GM19240 (cell line): ENCODE data around the gene LIX1.
"Not testable (repeated sequence)": the region's sequence is repeated elsewhere in the genome, so short reads cannot be mapped to it uniquely, and the experiment has no call there.

ENCODE experiments used
- DNase-seq: peaks from one replicate; pipeline ENCODE4 v3.0.0; 2011; ENCODE audit warnings: low spot score; ENCODE audit not compliant: insufficient read length

The LIX1 gene

DNA sequence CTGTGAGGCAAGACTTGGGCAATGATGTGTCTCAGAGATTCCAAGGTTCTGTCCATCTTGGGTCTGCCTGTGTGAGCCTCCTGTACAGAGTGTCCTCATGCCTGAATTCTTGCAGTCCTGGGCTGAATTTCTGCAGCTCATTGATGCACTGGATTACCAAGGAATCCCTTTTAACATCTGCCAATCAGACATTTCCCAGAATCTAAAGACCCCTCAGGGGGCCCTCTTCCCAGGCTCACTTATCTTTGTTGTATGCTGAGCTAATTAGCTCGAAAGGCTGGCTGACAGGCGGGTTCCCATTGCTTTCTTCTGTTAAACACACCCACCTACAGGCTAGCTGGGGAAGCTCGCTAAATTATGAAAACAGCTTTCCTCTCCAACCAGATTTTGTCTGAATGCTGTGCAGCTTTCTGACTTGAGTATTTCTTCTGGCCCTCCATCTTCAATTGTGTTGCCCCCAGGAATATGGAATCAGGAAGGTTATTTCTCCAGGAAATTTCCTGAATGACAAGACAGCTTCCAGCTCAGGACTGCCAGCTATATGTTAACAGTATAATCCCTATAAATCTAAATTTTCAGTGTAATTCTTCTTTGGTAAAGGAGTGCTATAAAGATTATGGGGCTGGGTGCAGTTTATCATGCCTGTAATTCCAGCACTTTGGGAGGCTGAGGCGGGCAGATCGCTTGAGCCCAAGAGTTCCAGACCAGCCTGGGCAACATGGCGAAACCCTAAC, at the start of gene LIX1:
Gene LIX1, minus strand, starts transcription at position 91 of the 734 bp plus-strand sequence. Its CDS starts 35 bp downstream, at position 56.
- no peak for DNase-seq

DNA sequence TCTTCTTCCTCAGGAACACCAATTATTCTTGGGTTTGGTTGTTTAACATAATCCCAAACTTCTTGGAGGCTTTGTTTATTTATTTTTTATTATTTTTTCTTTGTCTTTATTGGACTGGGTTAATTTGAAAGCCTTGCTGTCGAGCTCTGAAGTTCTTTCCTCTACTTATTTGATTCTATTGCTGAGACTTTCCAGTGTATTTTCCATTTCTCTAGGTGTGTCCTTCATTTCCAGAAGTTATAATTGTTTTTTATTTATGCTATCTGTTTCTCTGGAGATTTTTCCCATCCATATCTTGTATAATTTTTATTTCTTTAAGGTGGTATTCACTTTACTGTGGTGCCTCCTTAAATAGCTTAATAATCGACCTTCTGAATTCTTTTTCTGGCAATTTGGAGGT, 49.5 kb upstream of the LIX1 start:
- no peak for DNase-seq

DNA sequence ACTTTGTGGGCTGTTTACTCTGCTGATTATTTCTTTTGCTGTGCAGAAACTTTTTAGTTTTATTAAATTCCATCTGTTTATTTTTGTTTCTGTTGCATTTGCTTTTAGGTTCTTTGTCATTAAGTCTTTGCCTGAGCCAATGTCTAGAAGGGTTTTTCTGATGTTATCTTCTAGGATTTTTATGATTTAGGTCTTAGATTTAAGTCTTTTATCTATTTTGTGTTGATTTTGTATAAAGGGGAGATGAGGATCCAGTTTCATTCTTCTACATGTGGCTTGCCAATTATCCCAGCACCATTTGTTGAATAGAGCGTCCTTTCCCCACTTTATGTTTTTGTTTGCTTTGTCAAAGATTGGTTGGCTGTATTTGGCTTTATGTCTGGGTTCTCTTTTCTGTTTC, 47.1 kb upstream of the LIX1 start:
- not testable (repeated sequence) for DNase-seq

DNA sequence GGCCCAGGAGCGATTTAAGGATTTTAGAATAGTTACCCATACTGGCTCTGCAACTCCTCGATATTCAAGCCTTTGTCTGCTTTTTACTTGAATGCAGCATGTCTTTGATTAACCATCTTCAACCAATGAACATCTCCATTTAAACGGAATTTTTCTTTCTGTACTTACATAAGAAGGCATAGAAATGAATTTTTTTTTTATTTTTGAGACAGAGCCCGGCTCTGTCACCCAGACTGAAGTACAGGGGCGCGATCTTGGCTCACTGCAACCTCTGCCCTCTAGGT, 41.5 kb upstream of the LIX1 start:
- DNase-seq, result no peak

DNA sequence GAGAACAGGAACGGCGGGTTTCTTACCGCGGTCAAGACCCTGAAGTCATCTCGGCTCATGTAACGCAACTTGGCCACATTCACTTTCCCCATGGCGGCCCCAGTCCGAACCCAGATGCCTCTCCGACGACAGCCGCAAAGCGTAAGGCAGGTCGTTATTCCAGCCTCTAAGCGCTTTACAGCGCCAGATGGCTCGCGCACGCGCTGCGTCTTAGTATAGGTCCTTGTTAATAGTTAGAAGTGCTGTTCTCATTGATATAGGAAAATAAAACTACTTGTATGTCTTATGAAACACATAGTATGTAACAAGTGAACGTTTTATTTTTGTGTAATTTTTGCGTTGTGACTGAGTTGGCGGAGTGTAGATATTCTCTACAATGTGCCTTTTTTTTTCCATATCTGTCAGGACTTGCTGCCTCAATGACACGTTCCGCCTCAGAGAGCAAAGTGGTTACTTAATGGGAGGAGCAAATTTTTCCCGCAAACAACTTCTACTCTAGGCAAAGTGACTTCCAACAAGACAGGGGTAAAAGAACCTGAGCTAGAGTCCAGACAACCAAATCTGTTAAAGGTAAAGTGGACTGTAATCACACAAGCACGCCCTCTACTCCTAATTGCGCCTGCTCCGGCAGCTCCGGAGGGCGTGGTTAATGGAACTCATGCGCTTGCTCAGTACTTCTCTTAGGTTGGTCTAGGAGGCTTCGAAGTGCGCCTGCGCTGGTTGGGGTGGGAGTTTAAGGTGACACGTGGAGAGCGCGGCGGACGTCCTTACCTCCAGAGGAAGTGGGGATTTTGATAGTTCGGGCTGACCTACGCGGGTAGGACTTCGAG, 40.9 kb upstream of the LIX1 start, which contains the start of gene RIOK2:
Gene RIOK2, minus strand, starts transcription at position 148 of the 830 bp plus-strand sequence. Its CDS starts 56 bp downstream, at position 92.
- peak; percentile 71 for DNase-seq

DNA sequence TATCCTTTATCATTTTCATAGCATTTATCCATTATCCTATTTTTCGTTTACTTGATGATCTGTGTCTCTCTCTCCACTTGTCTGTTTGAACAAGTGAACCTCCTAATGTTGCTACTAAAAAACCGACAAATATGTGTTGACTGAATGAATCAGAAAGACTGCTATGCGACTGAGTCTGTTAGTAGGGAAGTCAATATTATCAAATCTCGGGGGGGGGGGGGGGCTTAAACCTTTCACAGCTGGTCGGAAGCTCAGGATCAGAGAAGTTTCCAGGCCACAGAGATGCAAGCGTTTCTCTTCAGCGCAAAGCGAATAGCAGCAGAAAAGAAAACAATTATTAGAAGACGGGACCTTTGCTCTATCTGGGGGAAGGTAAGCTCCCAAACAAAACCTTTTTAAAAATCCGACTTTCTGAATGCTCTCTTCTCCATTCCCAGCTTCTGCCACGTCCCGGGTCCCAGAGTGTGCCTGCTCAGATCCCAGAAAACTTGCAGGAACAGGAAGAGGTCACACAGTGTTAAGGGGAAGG, 40.2 kb upstream of the LIX1 start:
- DNase-seq, result no peak

DNA sequence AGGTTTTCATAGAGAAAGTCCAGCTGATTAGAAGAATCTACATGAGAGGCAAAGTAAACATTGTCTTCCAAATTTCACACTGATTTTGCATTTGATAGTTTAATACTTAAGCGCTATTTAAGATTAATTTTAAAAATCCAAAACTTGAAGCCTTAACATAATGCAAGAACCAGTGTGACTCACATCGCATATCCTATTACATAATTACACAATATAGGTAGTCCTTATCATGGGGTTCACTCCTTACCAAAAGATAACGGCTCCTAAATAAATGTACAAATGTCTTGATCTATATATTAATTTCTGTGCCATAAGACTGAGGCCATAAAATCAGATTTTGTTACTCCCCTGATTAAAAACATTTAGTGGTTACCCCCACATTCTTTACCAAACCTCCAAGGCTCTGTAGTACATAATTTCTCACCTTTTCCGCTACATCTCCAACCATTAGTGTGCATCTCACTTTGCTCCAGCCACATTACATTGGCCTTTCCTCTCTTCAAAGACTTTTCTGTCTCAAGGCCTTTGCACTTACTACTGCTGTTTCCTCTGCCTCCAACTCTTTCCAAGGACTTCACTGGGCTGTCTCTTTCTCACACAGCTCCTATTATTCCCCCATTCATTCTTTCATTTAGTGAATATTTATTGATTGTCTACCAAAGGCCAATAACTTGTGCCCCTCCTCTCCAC, 39.6 kb upstream of the LIX1 start:
- no peak for DNase-seq

DNA sequence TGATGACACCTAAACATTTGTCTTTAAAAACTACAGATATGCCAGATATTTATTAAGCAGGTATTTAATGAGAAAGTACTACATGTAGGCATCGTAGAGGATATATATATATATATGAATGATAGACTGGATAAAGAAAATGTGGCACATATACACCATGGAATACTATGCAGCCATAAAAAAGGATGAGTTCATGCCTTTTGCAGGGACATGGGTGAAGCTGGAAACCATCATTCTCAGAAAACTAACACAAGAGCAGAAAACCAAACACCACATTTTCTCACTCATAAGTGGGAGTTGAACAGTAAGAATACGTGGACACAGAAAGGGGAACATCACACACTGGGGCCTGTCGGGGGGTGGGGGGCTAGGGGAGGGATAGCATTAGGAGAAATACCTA, 37.0 kb upstream of the LIX1 start:
- not testable (repeated sequence) for DNase-seq

DNA sequence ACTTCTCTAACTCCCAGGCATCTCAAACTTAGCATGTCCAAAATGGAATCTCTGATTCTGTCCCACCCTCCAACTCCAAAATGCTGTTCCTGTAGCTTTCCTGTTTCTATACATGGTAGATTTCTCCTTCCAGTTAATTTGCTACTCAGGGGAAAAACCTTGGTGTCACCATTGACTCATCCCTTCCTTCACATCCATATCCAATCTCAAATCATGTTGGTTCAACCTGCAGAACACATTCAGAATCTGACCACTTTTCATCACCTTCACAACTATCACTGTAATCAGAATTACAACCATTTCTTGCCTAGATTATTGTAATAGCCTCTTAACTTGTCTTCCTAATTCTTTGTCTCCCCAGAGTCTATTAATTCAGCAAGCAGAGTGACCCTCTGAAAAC, 29.8 kb upstream of the LIX1 start:
- DNase-seq, result no peak

DNA sequence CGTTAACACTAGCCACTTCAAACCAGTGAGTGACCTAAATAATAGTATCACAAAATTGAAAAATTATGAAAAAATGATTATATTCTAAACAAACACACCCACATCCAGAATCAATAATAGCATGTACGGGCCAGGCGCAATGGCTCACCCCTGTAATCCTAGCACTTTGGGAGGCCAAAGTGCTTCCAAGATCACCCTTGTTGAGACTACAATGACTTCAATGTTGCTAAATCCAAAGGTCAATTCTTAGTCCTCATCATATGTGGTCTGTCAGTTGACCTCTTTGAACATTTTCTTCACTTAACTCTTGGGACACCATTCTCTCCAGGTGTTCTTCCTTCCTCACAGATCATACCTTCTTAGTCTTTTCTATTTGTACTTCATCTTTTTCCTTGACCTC, 29.3 kb upstream of the LIX1 start:
- DNase-seq, result no peak

DNA sequence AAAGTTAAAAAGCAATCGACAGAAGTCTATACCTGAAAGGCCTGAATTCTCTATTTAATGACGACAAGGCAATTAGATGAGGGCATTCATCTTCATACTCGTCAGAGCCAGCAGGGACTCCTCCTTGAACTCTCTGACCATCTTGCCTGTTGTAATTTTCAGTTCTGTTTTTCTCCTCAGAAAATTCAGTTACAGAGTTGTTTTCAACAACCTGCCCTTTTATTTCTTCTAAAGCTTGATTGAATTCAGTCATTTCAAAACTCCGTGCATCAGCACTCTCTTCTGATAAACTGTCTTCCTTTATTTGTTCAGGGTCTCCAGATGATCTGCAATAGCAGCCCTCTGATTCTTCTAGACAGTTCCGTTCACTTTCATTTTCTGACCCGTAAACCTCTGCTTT, 25.0 kb upstream of the LIX1 start:
- DNase-seq, result no peak

DNA sequence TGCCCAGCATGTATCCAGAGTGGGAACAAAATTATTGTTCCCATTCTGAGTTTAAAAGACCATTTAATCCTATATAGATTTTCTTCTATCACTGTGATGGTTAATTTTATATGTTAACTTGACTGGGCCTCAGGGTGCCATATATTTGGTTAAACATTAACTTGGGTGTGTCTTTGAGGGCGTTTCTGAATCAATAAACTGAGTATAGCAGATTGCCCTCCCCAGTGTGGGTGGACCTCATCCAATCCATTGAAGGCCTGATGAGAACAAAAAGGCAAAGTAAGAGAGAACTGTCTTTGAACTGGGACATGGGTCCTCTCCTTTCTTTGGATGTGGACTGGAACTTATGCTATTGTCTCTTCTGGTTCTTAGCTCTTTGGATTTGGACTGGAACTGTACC, 23.3 kb upstream of the LIX1 start:
- no peak for DNase-seq

DNA sequence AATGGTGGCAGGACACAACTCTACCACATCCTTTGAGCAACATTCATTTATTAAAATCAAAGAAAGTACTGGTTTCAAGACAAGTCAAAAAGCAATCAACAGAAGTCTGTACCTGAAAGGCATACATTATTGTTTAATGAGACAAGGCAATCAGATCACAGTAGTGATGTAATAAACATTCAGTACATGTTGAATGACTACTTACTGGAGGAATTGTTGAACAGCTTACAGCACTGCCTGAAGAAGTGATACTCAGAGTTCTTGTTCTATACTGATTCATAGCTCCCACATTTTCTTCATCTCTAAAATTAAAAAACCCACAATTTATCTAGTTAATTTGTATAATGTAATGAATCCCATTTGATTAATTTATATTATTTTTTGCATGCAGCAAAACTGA, 22.4 kb upstream of the LIX1 start:
- no peak for DNase-seq

DNA sequence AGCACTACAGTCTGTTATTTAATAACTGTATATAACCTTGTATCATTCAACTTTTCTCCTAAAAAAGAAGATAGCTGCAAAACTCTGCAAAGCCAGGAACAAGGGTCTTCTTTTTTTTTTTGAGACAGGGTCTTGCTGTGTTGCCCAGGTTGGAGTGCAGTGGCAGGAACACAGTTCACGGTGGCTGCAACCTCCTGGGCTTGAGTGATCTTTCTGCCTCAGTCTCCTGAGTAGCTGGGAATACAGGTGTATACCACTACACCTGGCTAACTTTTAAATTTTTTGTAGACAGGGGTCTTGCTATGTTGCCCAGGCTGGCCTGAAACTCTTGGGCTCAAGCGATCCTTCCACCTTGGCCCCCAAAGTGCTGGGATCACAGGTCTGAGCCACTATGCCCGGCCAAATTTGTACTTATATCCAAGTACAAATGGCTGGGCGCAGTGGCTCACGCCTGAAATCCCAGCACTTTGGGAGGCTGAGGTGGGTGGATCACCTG, 21.4 kb upstream of the LIX1 start:
- DNase-seq, result no peak

DNA sequence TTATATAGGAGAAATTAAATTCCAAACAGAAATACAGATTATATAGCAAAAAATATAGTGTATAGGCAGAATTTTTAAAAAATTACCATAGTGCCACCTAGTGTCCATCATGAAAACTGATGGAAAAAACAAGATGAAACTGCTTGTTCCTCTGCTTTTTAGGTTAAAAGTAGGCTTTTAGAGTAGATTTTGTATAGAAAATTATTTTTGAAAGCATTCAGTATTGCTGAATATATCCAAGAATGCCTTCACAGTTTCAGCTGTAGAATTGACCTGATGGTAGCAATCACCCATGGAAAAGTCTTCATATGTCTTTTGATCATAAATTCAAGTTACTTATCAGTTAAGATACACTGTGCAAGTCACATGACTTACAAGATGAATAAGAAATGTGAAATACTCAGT, 21.0 kb upstream of the LIX1 start:
- no peak for DNase-seq

DNA sequence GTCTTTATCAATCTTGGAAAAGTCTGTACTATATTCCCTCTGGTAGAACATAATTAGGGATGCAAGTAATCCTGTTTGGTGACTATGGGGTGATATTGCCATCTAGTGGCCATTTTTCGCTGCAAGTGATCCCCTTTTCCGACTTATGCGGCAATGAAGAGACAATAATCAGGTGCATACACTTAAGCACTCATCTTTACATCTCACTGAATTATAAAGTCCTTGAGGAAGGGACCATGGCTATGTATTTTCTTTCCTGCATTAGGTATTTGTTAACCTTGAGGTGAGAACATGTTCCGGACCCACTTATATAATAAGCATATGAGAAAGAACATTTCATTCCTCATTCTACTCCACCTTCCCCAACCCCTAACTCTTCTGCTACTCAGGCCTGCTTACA, 19.6 kb upstream of the LIX1 start:
- DNase-seq, result no peak

DNA sequence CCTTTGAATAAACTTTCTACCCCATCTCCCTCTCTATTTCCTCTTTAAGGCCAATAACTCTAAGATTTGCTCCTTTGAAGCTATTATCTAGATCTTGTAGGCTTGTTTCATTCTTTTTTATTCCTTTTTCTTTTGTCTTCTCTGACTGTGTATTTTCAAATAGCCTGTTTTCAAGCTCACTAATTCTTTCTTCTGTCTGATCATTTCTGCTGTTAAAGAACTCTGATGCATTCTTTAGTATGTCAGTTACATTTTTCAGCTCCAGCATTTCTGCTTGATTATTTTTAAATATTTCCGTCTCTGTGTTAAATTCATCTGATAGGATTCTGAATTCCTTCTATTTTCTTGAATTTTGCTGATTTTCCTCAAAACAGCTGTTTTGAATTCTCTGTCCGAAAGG, 15.3 kb upstream of the LIX1 start:
- no peak for DNase-seq

DNA sequence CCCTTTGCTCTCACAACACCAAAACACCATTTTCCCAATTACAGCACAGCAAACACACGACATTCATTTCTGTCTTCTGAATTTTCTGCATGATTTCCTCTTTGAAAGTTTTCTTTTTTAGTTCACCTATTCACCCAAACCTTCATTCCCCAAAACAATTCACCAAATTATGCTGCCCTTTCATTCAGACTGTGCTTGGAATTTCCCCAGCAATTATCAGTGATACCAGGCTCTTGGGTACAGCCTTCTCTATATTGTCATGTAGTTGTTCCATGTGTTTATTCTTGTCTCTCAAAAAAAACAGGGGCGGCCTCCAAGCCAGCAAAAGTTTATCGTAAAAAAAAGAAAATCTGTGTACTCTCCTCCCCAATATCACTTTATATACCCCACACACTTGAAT, 9.0 kb upstream of the LIX1 start:
- DNase-seq, result no peak

DNA sequence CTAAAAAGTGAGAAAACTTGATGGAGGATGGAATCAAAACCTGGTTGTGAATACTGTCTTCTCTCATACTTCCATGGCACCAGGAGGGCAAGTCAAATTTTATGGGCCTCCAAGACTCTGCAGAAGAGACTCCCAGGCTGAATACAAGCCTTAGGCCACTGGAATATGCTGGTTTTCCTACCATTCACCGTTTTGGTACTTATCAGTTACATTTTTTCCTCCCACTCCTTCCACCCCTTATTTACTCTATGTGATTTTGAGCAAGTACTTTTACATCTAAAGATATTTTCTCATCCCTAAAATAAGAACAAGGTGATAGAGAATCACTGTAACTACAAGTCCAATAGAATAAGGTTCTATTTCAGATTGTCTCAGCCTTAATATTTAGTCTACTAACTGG, 8.0 kb upstream of the LIX1 start:
- DNase-seq, result no peak

DNA sequence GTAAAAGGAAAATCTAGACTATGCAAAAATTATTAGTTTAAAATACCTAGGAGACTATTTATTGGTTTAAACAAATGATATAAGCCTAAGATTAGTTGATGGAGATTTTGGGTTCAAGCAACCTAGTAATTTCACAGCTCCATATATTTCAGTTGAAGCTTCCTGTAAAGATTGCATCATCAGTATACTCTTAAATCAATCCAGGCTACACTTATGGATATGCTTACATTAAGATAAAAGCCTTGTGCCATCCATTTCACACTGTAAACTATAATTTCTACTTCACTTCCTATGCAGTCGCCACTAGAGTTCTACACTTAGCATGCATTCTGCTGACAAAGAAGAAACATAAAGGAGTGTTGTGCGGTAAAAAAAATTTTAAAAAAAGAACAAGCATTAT, 7.3 kb upstream of the LIX1 start:
- DNase-seq, result no peak

DNA sequence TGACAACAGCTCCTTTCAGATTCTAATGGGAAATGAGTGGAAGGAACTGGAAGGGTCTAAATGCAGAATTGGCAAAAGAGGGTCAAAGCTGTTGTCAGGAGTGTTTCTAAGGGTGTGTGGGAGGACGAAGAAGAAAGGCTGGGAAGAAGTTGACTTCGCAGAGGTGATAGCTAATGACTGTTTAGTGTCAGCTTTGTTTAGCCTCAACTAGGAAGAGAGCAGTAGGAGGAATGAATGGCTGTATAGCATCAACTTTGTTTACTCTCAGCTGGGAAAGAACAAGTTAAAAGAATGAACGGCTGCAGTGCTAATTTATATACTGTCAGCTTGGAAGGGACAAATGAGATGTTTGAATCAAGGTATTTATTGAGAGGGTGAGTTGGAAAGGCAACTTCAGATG, 5.9 kb upstream of the LIX1 start:
- no peak for DNase-seq

DNA sequence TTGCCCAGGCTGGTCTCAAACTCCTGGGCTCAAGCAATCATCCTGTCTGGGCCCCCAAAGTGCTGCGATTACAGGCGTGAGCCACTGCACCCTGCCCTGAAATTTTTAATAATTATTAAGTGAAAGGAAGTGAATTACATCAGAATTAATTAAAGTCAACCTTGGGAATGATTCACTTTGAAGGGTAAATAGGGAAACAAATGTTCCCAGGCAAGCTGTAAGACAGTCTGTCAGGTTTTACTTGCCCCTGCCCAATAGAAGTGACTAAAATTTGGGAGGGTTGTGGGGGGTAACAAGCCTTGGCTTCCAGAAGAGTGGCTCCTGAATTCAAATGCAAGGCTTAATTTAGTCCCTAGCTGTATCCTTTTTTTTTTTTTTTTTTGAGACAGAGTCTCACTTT, 1.3 kb upstream of the LIX1 start:
- DNase-seq, result no peak
